ENCODE results near the gene TTLL12. TPM values are rescaled to one million over a fixed set of nuclear protein-coding genes. Genes with fewer than 3 reads are reported as not detected.

Gene TTLL12
- total RNA-seq, 4 donors from 2014 or later: 20.0 to 35.2 (median 28.6) TPM

- no peak overlapping the region for H3K4me3 ChIP-seq (replicated peaks in 1 of 3)
- no peak for DNase-seq
- H3K27me3 ChIP-seq: no peaks in the 10 kb centered on the region
- WGBS, 2 donors: 90 to 96% methylated on average over 5 to 6 of the region's 9 CpGs
- TF ChIP-seq POLR2A (IDR thresholded peaks at IDR 0.05): no peak
- TF ChIP-seq, protein P1, sequence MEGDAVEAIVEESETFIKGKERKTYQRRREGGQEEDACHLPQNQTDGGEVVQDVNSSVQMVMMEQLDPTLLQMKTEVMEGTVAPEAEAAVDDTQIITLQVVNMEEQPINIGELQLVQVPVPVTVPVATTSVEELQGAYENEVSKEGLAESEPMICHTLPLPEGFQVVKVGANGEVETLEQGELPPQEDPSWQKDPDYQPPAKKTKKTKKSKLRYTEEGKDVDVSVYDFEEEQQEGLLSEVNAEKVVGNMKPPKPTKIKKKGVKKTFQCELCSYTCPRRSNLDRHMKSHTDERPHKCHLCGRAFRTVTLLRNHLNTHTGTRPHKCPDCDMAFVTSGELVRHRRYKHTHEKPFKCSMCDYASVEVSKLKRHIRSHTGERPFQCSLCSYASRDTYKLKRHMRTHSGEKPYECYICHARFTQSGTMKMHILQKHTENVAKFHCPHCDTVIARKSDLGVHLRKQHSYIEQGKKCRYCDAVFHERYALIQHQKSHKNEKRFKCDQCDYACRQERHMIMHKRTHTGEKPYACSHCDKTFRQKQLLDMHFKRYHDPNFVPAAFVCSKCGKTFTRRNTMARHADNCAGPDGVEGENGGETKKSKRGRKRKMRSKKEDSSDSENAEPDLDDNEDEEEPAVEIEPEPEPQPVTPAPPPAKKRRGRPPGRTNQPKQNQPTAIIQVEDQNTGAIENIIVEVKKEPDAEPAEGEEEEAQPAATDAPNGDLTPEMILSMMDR (IDR thresholded peaks at IDR 0.05): no peak
- no peak overlapping the region for H3K27ac ChIP-seq
- no peaks in the 10 kb centered on the region for H3K9me3 ChIP-seq
- H3K36me3 ChIP-seq: peaks cover 26 to 27% of the 10 kb centered on the region in 2 donors
- H3K4me1 ChIP-seq: peaks cover 5% of the 10 kb centered on the region in 2 donors
- intact Hi-C loops (cut with DNase I): no loop called here
Measured at GRCh38 chr22:43170131-43170480, 16.8 kb downstream of the TTLL12 start.

- Histone ChIP-seq H3K27me3 (no peaks in the 10 kb centered on the region), H3K9me3 (no peaks in the 10 kb centered on the region), H3K36me3 (peaks cover 26 to 27% of the 10 kb centered on the region in 2 donors), H3K4me3 (replicated peaks in 1 of 3) (no peak overlapping the region), H3K27ac (no peak overlapping the region), H3K4me1 (peaks cover 8 to 10% of the 10 kb centered on the region in 2 donors)
- intact Hi-C loops (cut with DNase I): no loop called here
- no peak for TF ChIP-seq POLR2A (IDR thresholded peaks at IDR 0.05)
- TF ChIP-seq, protein P1 (IDR thresholded peaks at IDR 0.05): no peak
- no peak for DNase-seq
- WGBS, 2 donors: 65 to 86% methylated on average over 11 to 23 of the region's 23 CpGs
Measured at GRCh38 chr22:43169310-43170130, 17.4 kb downstream of the TTLL12 start.

- intact Hi-C loops (cut with DNase I): no loop called here
- 90 to 93% methylated on average over 18 to 21 of the region's 25 CpGs for WGBS, 2 donors
- peaks cover 18% of the 10 kb centered on the region in 2 donors for H3K36me3 ChIP-seq
Measured at GRCh38 chr22:43168471-43169309, 18.2 kb downstream of the TTLL12 start.

GRCh38 chr22:43167001-43167589 is 19.8 kb downstream of the TTLL12 start:
- H3K4me1 ChIP-seq: peaks cover 14 to 27% of the 10 kb centered on the region in 2 donors
- no peak for DNase-seq
- WGBS, 2 donors: 91 to 95% methylated on average over 19 of the region's 19 CpGs
- peaks cover 12% of the 10 kb centered on the region in 2 donors for H3K36me3 ChIP-seq
- no peaks in the 10 kb centered on the region for H3K9me3 ChIP-seq
- H3K4me3 ChIP-seq (replicated peaks in 1 of 3): no peak overlapping the region
- TF ChIP-seq, protein P1 (IDR thresholded peaks at IDR 0.05): no peak
- TF ChIP-seq POLR2A (IDR thresholded peaks at IDR 0.05): no peak
- H3K27ac ChIP-seq: no peak overlapping the region
- intact Hi-C loops (cut with DNase I): no loop called here
- no peaks in the 10 kb centered on the region for H3K27me3 ChIP-seq

More at GRCh38 chr22:43168471-43169309, 18.2 kb downstream of the TTLL12 start:
- no peaks in the 10 kb centered on the region for H3K27me3 ChIP-seq
- peaks cover 14 to 19% of the 10 kb centered on the region in 2 donors for H3K4me1 ChIP-seq
- no peaks in the 10 kb centered on the region for H3K9me3 ChIP-seq
- no peak overlapping the region for H3K27ac ChIP-seq
- H3K4me3 ChIP-seq (replicated peaks in 1 of 3): no peak overlapping the region
- no peak for DNase-seq
- TF ChIP-seq POLR2A (IDR thresholded peaks at IDR 0.05): no peak
- TF ChIP-seq, protein P1 (IDR thresholded peaks at IDR 0.05): no peak
